D721Med (cell line): ENCODE measurements around the gene ZFYVE28.
A peak's percentile ranks its signal among the peaks of the same experiment; 100 is the strongest.

Experiments
- DNase-seq: peaks from one replicate; pipeline ENCODE4 v3.0.0; 2011; ENCODE audit warnings: low spot score; ENCODE audit not compliant: insufficient read length
- FAIRE-seq: peaks from 2 replicates; lab custom pipeline; 2011; peaks lifted over from hg19 to GRCh38; lab: Jason Lieb, UNC
- CTCF ChIP-seq: IDR thresholded peaks from 2 replicates; pipeline ENCODE4 v1.5.1; 2012; ENCODE audit warnings: mild to moderate bottlenecking, control low read depth; ENCODE audit not compliant: insufficient read depth; ENCODE audit errors: missing control alignments

ZFYVE28 gene

GRCh38 chr4:2407991-2408342 is 10.5 kb downstream of the ZFYVE28 start:
- no peak for DNase-seq
- FAIRE-seq, result no peak
- no peak for TF ChIP-seq CTCF

- DNase-seq (no peak), FAIRE-seq (no peak)
- no peak for TF ChIP-seq CTCF
These were observed 11.5 kb downstream of the ZFYVE28 start for GRCh38 chr4:2406920-2407319.

GRCh38 chr4:2406406-2406805 is 12.0 kb downstream of the ZFYVE28 start:
- no peak for TF ChIP-seq CTCF
- no peak for FAIRE-seq
- no peak for DNase-seq

GRCh38 chr4:2402941-2403340 is 15.5 kb downstream of the ZFYVE28 start:
- FAIRE-seq, result no peak
- no peak for TF ChIP-seq CTCF
- no peak for DNase-seq

- no peak for FAIRE-seq
- peak; percentile 16 for TF ChIP-seq CTCF
These were observed 16.2 kb downstream of the ZFYVE28 start for GRCh38 chr4:2402048-2402842.

GRCh38 chr4:2401610-2401983 is 16.8 kb downstream of the ZFYVE28 start:
- DNase-seq, result no peak
- FAIRE-seq, result no peak
- no peak for TF ChIP-seq CTCF

More at GRCh38 chr4:2402048-2402842, 16.2 kb downstream of the ZFYVE28 start:
- DNase-seq, result peak; percentile 86

- FAIRE-seq, result no peak
- TF ChIP-seq CTCF, result no peak
- no peak for DNase-seq
These were observed 17.4 kb downstream of the ZFYVE28 start for GRCh38 chr4:2400841-2401609.
